ES-I3 (cell line): Measurements from ENCODE around the gene GALNT13.
A peak's percentile ranks its signal among the peaks of the same experiment; 100 is the strongest.

ENCODE experiments used
- H3K36me3 ChIP-seq: 2 replicates; pipeline ENCODE4 v1.6.1; 2013; ENCODE audit warnings: mild to moderate bottlenecking, low read length, control low read depth, moderate library complexity; ENCODE audit not compliant: insufficient read depth
- H3K4me1 ChIP-seq: 2 replicates; pipeline ENCODE4 v1.6.1; 2013; ENCODE audit warnings: mild to moderate bottlenecking, control low read depth, low read length; ENCODE audit not compliant: insufficient read depth
- H3K9ac ChIP-seq: 2 replicates; pipeline ENCODE4 v1.6.1; 2013; ENCODE audit warnings: low read depth, mild to moderate bottlenecking, low read length, moderate library complexity
- H3K9me3 ChIP-seq: 2 replicates; pipeline ENCODE4 v1.6.1; 2013; ENCODE audit warnings: mild to moderate bottlenecking, low read length, moderate library complexity; ENCODE audit not compliant: control insufficient read depth, insufficient read depth

The GALNT13 gene

DNA sequence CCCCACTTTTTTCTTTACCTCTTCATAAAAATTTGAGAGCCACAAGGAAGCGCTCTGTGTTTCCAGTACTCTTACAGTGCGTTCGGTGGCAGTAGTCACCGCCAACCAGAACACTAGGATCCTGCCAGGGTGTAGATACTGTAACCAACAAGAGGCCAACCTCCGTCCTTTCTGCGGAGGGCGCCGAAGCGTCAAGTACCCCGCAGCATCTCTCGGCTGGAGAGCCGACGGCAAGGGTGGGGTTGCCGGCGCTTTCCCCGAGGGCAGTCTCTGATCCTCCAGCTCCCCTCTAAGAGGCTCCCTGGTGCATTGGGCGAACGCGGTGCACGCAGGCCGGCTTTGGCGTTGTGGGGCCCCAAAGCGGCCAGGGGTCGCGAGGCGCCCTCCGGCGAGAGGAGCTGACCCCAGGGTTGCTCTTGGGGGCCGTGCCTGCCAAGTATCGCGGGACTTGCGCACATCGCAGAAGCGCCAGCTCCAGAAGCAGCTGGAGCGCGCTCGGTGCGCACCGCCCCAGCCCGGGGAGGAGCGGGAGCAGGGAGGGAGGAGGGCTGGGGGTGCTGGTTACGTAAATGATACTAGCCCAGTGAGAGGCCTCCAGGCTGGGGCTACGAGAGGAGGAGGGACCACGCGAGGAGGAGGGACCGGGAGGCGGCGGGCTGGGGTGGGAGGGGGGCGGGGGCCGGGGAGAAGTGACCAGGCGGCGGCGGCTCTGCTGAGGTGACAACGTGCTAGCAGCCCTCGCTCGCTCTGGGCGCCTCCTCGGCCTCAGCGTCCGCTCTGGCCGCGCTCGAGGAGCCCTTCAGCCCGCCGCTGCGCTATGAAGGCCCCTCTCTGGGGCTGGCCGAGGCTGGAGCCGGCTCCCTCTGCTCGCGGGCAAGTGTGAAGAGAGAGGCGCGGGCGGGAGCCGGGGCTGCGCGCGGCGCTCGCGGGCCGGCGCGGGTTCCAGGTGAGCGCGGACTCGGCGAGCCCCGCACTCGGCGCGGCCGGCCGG lies at the start of gene GALNT13:
GALNT13 (plus strand) TSS at position 692 of the 991 bp plus-strand sequence.
- peak within 1 kb of the TSS; percentile 58 for H3K9ac ChIP-seq
- H3K36me3 ChIP-seq, result no peaks in the 10 kb centered on the region
- H3K9me3 ChIP-seq, result no peaks in the 10 kb centered on the region
- H3K4me1 ChIP-seq, result no peaks in the 10 kb centered on the region

DNA sequence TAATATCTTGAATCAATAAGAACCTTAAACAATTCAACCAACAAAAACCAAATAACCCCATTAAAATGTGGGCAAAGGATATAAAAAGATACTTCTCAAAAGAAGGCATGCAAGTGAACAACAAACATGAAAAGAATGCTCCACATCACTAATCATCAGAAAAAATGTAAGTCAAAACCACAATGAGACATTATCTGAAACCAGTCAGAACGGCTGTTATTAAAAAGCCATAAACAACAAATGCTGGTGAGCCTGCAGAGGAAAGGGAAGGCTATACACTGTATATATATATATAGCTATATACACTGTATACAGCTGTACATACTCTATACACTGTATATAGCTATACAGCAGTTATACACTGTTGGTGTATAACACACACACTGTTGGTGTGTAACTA lies 47.8 kb upstream of the GALNT13 start:
- Histone ChIP-seq H3K4me1 (no peaks in the 10 kb centered on the region), H3K9me3 (no peaks in the 10 kb centered on the region), H3K36me3 (no peaks in the 10 kb centered on the region), H3K9ac (no peak overlapping the region)

DNA sequence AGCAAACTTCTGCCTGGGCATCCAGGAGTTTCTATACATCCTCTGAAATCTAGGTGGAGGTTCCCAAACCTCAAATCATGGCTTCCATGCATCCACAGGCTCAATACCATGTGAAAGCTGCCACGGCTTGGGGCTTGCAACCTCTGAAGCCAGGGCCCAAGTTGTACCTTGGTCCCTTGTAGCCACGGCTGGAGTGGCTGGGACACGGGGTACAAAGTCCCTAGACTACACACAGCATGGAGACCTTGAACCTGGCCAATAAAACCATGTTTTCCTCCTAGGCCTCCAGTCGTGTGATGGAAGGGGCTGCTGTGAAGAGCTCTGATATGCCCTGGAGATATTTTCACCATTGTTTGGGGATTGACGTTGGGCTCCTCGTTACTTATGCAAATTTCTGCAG lies 43.4 kb upstream of the GALNT13 start:
- Histone ChIP-seq H3K4me1 (no peaks in the 10 kb centered on the region), H3K36me3 (no peaks in the 10 kb centered on the region), H3K9ac (no peak overlapping the region), H3K9me3 (no peaks in the 10 kb centered on the region; the same call in 1 of the 2 replicates)

- Histone ChIP-seq H3K9ac (no peak overlapping the region), H3K9me3 (no peaks in the 10 kb centered on the region; the same call in 1 of the 2 replicates), H3K4me1 (no peaks in the 10 kb centered on the region), H3K36me3 (no peaks in the 10 kb centered on the region)
Measured at GRCh38 chr2:153834662-153835061, 37.1 kb upstream of the GALNT13 start.

DNA sequence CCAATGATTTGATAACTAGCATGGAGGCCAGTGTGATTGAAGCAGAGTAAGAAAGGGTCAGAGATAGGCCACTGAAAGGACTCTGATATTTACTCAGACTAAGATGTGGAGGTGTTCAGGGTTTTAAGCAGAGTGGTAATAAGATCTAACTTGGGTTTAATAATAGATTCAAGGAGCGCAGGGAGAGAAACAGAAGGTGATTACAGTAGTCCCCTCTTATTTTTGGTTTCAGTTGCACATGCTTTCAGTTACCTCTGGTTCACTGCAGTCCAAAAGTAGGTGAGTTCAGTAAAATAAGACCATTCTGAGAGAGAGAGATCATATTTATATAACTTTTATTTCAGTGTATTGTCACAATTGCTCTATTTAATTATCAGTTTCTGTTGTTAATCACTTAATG lies 13.5 kb upstream of the GALNT13 start:
- Histone ChIP-seq H3K36me3 (no peaks in the 10 kb centered on the region), H3K4me1 (no peaks in the 10 kb centered on the region), H3K9ac (no peak overlapping the region), H3K9me3 (no peaks in the 10 kb centered on the region)

- Histone ChIP-seq H3K9me3 (no peaks in the 10 kb centered on the region), H3K4me1 (no peaks in the 10 kb centered on the region), H3K9ac (no peak overlapping the region), H3K36me3 (no peaks in the 10 kb centered on the region)
Measured at GRCh38 chr2:153864022-153864421, 7.7 kb upstream of the GALNT13 start.

DNA sequence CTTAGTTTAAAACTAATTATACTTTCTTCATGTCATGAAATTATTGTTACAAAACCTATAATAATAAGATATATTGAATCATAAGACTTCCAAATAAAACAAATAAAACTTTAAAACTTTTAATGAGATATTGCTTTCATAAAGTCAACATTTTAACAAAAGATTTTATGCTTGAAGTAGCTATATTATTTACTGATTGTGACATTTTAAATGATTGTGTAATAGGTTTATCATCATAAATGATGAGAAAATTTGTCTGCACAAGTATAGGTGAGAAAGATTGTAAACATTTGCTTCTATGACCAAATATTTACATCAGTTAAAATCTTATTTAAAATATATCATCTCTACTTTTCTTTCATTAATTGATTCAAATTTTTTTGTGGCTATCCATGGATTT lies 5.1 kb upstream of the GALNT13 start:
- Histone ChIP-seq H3K36me3 (no peaks in the 10 kb centered on the region), H3K9ac (no peak overlapping the region), H3K9me3 (no peaks in the 10 kb centered on the region), H3K4me1 (no peaks in the 10 kb centered on the region)

DNA sequence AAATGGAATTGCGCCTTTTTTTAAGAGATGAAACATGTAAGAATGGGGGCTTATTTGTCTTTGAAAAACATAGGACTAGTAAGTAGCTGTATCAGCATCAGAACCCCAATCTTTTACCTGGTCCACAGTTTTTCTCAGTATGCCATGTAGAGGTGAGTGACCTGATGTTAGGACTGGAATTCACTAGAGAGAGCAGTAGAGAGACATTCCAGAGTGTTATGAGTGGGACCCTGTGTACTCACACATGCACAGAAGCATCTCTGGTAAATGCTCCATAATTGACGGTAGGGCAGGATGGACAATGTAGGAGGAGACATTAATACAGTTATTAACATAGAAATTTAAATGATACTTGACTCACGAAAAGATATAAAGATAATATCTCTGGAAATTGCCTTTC lies 1.4 kb upstream of the GALNT13 start:
- Histone ChIP-seq H3K9ac (no peak overlapping the region), H3K4me1 (no peaks in the 10 kb centered on the region), H3K9me3 (no peaks in the 10 kb centered on the region), H3K36me3 (no peaks in the 10 kb centered on the region)

DNA sequence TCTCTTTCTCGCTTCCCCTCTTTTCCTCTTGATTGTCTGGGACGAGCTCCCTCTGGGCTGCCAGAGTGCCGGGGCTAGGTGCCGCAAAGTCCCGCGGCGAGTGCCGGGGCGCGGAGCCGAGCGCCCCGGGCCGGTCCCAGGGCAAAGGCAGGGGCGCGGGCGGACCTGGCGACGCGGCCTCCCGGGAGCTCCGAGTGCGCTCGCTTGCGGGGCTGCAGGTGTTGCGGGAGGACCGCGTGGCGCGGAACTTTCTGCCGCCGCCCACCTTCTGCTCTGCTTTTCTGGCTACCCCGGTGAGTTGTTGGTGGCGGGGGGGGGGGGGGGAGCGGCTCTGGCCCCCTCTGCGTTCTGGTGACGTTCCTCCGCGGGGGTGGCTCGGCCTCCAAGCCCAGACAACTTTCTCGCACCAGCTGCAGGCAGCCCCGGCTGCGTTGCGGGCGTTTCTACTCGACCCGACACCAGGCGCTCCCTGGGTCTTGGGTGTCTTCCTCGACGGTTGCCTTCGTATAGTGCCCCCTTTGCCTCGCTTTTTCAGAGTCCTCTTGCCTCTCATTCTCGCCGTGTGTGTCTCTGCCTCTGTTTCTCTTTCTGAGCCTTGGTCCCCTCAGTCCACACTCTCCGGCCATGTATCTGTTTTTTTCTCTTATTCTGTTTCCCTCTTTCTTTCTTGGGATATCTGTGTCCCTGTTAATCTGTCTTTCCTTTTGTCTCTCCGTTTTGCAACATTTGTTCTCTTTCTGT lies 759 bp downstream of the GALNT13 start:
- Histone ChIP-seq H3K9ac (peak overlapping the region; percentile 51), H3K36me3 (no peaks in the 10 kb centered on the region), H3K4me1 (no peaks in the 10 kb centered on the region), H3K9me3 (no peaks in the 10 kb centered on the region)

DNA sequence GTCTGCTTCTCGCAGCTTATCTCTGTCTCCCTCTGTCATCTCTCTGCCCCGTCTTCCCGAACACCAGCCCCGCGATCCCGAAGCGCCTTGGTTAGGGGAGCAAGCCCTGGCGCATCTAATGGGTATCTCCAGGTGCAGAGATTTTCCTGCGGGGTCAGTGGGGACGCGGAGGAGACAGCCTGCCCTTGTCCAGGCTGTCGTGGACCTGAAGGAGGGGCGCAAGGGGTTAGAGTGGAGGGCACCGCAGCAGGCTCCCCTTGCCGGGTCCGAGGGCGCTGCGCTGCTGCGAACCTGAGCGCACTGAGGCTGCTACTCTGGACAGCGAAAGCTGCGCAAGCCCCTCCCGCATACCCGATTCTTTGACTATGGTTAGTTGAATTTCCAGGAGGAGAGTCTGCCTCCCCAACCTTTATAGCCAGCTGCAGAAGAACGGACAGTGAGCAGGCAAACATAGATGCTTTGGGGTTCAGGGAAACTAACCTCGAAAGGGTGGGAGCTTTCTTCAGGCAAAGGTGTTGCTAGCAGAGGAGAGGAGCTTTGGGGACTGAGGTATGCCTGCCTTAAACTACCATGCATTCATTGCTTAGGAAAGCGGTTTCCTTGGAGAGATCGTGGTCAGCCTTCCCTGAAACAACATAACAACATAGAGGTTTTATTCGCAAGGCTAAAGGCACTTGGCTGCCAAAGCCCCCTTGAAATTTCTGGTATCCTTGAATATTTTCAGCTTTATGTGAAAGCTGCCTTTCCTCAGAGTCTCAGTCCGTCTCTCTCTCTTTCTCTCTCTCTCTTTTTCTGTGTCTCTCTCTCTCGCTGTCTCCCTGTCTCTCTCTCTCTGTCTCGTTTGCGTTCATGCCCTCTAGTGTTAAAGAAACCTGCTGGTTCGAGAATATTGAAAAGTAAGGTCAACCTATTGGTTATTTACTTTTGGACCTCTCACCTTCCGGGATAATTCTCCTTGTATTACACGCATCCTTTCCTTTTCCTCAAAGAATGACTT lies 1.6 kb downstream of the GALNT13 start:
- Histone ChIP-seq H3K9me3 (no peaks in the 10 kb centered on the region), H3K4me1 (no peaks in the 10 kb centered on the region), H3K9ac (peak overlapping the region; percentile 51; the same call in 1 of the 2 replicates), H3K36me3 (no peaks in the 10 kb centered on the region)

DNA sequence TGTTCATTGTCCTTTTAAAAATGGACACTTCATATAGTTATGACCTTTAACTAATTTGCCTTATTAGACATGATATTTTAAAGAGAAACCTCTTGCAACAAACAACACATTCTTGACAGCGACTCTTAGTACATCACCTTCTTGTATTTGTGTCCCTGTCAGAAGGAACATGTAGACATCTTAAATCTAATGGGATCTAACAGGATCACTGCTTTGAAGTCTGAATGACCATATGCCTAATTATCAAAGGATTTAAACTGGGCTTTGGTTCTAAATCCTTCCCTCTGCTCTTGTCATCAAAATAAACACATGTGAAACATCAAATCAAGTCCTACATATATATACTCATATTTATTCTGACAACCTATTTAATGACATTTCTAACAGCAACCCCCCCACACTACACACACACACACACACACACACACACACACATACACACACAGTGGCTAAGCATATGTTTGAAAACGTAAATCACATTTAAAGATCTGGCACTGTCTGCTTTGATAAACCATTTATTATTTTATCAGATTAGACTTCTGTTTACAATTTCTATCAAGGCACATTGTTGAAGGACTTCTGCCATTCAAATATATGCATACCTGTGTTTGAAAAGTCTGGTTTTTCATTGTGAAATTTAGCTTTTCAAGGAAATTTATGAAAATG lies 4.2 kb downstream of the GALNT13 start:
- Histone ChIP-seq H3K9me3 (no peaks in the 10 kb centered on the region), H3K4me1 (no peaks in the 10 kb centered on the region), H3K9ac (no peak overlapping the region), H3K36me3 (no peaks in the 10 kb centered on the region)

DNA sequence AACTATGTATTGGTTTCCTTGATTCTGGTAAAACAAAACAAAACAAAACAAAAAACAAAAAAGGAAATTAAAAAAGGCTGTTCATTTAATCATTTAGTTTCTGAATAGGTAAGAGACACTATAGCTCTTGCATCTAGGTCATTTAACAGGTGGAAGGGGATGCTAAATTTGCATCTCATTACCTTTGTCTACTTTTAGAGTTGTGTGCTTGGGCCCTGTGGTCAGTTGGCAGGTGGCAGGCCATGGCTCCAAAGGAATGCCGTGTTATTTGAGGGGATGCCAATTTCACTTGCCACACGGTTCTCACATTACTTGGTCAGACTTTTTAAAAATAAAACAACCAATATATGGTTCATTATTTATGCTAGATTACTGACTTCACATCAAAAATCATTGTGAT lies 9.2 kb downstream of the GALNT13 start:
- Histone ChIP-seq H3K9me3 (no peaks in the 10 kb centered on the region), H3K9ac (no peak overlapping the region), H3K36me3 (no peaks in the 10 kb centered on the region), H3K4me1 (no peaks in the 10 kb centered on the region)

- H3K9me3 ChIP-seq, result no peaks in the 10 kb centered on the region
- H3K4me1 ChIP-seq, result peaks cover 5% of the 10 kb centered on the region; the same call in 1 of the 2 replicates
- H3K9ac ChIP-seq, result no peak overlapping the region
- H3K36me3 ChIP-seq, result no peaks in the 10 kb centered on the region
Measured at GRCh38 chr2:153886833-153887232, 15.1 kb downstream of the GALNT13 start.
